Measurements from ENCODE around the gene TIMM13. TPM values are rescaled to one million over a fixed set of nuclear protein-coding genes. Genes with fewer than 3 reads are reported as not detected.

The TIMM13 gene
- total and polyA plus RNA-seq, 2 donors (not counting 1 experiment from before 2014, with no cell fraction given), result 19.4 to 32.5 TPM

DNA sequence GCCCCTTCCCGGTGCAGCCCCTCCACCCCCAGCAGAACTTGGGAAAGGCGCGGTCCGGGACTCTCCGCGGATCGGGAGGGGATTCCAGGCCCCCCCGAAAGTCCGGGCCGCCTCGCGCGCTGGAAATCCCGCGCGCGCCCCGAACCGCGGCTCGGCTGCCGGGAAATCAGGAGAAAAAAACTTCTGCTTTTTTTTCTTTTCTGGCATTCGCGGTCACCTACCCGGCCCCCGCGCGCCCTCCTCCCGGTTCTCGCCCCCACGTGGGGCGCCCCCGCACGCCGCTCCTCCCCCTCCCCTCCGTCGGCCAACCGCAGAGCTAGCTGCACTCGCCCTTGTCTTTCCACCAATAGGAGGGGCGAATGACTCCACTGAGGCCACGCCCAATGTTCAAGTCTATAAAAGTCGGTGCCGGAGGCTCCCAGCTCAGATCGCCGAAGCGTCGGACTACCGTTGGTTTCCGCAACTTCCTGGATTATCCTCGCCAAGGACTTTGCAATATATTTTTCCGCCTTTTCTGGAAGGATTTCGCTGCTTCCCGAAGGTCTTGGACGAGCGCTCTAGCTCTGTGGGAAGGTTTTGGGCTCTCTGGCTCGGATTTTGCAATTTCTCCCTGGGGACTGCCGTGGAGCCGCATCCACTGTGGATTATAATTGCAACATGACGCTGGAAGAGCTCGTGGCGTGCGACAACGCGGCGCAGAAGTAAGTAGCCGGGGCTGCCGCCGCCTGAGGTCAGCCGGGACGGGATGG is 48.5 kb upstream of the TIMM13 start, which contains the start of gene GADD45B:
TSS of gene GADD45B (plus strand) at position 426 of the 749 bp plus-strand sequence. CDS start at position 658, 232 bp downstream.
- Mint-ChIP-seq H3K4me1 (peaks cover 34% of the 10 kb centered on the region), H3K4me3 (peak within 1 kb of the TSS; percentile 93), H3K27ac (peak within 1 kb of the TSS; percentile 93), H3K27me3 (no peaks in the 10 kb centered on the region), H3K9me3 (ENCODE audit: insufficient read depth) (no peaks in the 10 kb centered on the region)
- Histone ChIP-seq H3K4me1 (ENCODE audit: control insufficient read depth in 2 of 2, insufficient read depth in 2 of 2, low read length in 2 of 2) (peaks cover 30 to 47% of the 10 kb centered on the region in 2 donors), H3K9me3 (ENCODE audit: control extremely low read depth in 1 of 3, control insufficient read depth in 2 of 3, insufficient read depth in 1 of 3, low read length in 2 of 3) (no peaks in the 10 kb centered on the region), H3K4me2 (replicated peaks; ENCODE audit: low read depth, low read length, poor library complexity, severe bottlenecking) (peak within 1 kb of the TSS; percentile 100), H3K27me3 (replicated peaks in 1 of 4; ENCODE audit: control extremely low read depth in 1 of 4, control insufficient read depth in 3 of 4, insufficient read depth in 4 of 4, low read length in 3 of 4) (no peaks in the 10 kb centered on the region), H3K36me3 (replicated peaks in 1 of 2; ENCODE audit: control extremely low read depth in 1 of 2, control insufficient read depth in 1 of 2, extremely low read depth in 1 of 2, insufficient read depth in 2 of 2, low read length in 1 of 2) (no peaks in the 10 kb centered on the region), H2AFZ (ENCODE audit: insufficient read depth, low read depth, low read length, poor library complexity, severe bottlenecking) (no peak within 1 kb of the TSS), H3K4me3 (ENCODE audit: control extremely low read depth in 1 of 5, extremely low read depth in 1 of 5, insufficient read depth in 1 of 5, low read depth in 2 of 5, low read length in 4 of 5) (peak within 1 kb of the TSS; percentile 94 to 100 (median 100)), H3K79me2 (ENCODE audit: control insufficient read depth, insufficient read depth, low read length) (peaks cover 30% of the 10 kb centered on the region), H3K9ac (ENCODE audit: low read length) (peak within 1 kb of the TSS; percentile 85), H3K27ac (ENCODE audit: low read length in 2 of 2) (peak within 1 kb of the TSS; percentile 72 to 74), H4K20me1 (ENCODE audit: control insufficient read depth, insufficient read depth, low read length, poor library complexity, severe bottlenecking) (peaks cover 37% of the 10 kb centered on the region)
- ATAC-seq (ENCODE audit: low read depth), result peak; percentile 71
- TF ChIP-seq, protein P1, sequence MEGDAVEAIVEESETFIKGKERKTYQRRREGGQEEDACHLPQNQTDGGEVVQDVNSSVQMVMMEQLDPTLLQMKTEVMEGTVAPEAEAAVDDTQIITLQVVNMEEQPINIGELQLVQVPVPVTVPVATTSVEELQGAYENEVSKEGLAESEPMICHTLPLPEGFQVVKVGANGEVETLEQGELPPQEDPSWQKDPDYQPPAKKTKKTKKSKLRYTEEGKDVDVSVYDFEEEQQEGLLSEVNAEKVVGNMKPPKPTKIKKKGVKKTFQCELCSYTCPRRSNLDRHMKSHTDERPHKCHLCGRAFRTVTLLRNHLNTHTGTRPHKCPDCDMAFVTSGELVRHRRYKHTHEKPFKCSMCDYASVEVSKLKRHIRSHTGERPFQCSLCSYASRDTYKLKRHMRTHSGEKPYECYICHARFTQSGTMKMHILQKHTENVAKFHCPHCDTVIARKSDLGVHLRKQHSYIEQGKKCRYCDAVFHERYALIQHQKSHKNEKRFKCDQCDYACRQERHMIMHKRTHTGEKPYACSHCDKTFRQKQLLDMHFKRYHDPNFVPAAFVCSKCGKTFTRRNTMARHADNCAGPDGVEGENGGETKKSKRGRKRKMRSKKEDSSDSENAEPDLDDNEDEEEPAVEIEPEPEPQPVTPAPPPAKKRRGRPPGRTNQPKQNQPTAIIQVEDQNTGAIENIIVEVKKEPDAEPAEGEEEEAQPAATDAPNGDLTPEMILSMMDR (IDR thresholded peaks at IDR 0.05), result no peak
- no peak for TF ChIP-seq EZH2 (IDR thresholded peaks at IDR 0.05; ENCODE audit: borderline replicate concordance, insufficient read depth, low read depth, low read length, poor library complexity, severe bottlenecking)
- WGBS (ENCODE audit: insufficient coverage), result under 1% methylated on average over 61 of the region's 70 CpGs
- intact Hi-C loops (cut with micrococcal nuclease), result loop anchor here (1.0 to 10.0 kb wide), 6 partner anchors 10 to 321 kb away; partner anchors contain the start of genes AP3D1, PLEKHJ1, SF3A2 and SLC39A3
- CTCF ChIA-PET, result interaction anchor here (0.6 to 4.2 kb wide), 24 partner anchors 8 to 907 kb away, joined by 3 to 134 read pairs (median 8); no protein-coding TSS in a partner anchor
- DNase-seq, result peak; percentile 99
- POLR2A ChIA-PET, result interaction anchor here (0.5 to 4.7 kb wide), 40 partner anchors 9 to 1251 kb away, joined by 3 to 77 read pairs (median 4); partner anchors contain the start of genes LMNB2 and TIMM13

Data from B cell (primary cell).